GM06990 (cell line): ENCODE data around the gene SLC26A6.

Experiments used
- DNase-seq: peaks from one replicate; pipeline ENCODE4 v3.0.0-alpha.2; 2011; ENCODE audit not compliant: insufficient read length; ENCODE audit errors: extremely low read depth
- H3K27me3 ChIP-seq: replicated peaks from 2 replicates; pipeline ENCODE4 v1.6.0; 2011; ENCODE audit warnings: low read length; ENCODE audit not compliant: control insufficient read depth, insufficient read depth
- H3K36me3 ChIP-seq: 2 replicates; pipeline ENCODE4 v1.5.1; 2011; ENCODE audit warnings: low read length; ENCODE audit not compliant: control insufficient read depth, insufficient read depth
- H3K4me3 ChIP-seq: replicated peaks from 2 replicates; pipeline ENCODE4 v1.5.1; 2011; ENCODE audit warnings: low read depth, mild to moderate bottlenecking, control low read depth, low read length
- TF ChIP-seq, protein P1 (sequence below): IDR thresholded peaks from 2 replicates; pipeline ENCODE4 v1.5.1; 2011; ENCODE audit warnings: low read length, control low read depth, mild to moderate bottlenecking, inconsistent platforms; ENCODE audit not compliant: insufficient read depth, poor library complexity, severe bottlenecking

The SLC26A6 gene

GRCh38 chr3:48619541-48620524, 15.4 kb downstream of the SLC26A6 start:
- DNase-seq = no peak
- H3K27me3 ChIP-seq = no peaks in the 10 kb centered on the region
- no peak overlapping the region for H3K4me3 ChIP-seq
- H3K36me3 ChIP-seq = no peaks in the 10 kb centered on the region
- TF ChIP-seq, protein P1, sequence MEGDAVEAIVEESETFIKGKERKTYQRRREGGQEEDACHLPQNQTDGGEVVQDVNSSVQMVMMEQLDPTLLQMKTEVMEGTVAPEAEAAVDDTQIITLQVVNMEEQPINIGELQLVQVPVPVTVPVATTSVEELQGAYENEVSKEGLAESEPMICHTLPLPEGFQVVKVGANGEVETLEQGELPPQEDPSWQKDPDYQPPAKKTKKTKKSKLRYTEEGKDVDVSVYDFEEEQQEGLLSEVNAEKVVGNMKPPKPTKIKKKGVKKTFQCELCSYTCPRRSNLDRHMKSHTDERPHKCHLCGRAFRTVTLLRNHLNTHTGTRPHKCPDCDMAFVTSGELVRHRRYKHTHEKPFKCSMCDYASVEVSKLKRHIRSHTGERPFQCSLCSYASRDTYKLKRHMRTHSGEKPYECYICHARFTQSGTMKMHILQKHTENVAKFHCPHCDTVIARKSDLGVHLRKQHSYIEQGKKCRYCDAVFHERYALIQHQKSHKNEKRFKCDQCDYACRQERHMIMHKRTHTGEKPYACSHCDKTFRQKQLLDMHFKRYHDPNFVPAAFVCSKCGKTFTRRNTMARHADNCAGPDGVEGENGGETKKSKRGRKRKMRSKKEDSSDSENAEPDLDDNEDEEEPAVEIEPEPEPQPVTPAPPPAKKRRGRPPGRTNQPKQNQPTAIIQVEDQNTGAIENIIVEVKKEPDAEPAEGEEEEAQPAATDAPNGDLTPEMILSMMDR = no peak

DNA sequence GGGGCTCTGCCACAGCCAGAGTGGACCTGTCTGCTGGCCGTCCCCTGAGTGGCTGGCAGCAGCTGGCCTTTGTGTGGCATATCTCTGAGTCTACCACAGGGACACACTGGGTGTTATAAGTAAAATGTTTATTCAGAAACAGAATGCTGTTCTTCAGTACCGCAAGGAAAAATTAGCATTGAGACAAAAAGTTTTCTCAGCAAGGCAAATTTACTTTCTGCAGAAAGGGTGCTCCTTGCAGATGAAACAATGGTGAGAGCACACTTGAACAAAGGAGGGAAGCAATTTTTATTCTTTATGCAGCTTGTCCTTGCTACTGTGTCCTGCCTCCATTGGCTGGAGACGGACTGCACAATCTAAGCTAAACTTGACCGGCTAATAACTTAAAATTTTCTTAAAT, 17.7 kb downstream of the SLC26A6 start:
- TF ChIP-seq, protein P1 = no peak
- no peak overlapping the region for H3K4me3 ChIP-seq
- H3K36me3 ChIP-seq = no peaks in the 10 kb centered on the region
- no peak for DNase-seq
- no peaks in the 10 kb centered on the region for H3K27me3 ChIP-seq

- DNase-seq = no peak
- TF ChIP-seq, protein P1 = no peak
- Histone ChIP-seq H3K4me3 (no peak overlapping the region), H3K36me3 (no peaks in the 10 kb centered on the region), H3K27me3 (no peaks in the 10 kb centered on the region)
These were observed 21.2 kb downstream of the SLC26A6 start for GRCh38 chr3:48614044-48614443.

DNA sequence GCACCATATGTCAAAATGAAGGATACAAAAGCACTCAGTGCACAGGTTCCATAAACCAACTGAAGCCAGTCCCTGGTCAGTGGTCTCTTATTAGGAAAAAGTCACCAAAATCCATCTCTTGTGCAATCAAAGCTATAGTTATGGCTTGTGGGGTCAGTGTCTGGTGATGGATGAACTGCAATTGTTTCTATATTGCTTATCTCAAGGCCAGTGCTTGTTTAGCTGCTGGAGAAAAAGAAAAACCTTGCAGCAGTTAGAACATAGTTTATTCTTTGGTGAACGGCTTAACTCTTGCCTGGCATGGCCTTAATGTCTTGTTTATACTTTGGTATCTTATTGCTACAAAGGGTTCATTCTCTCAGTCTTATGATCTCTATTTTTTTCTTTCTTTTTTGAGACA, 23.0 kb downstream of the SLC26A6 start:
- TF ChIP-seq, protein P1 = no peak
- no peak for DNase-seq
- Histone ChIP-seq H3K36me3 (no peaks in the 10 kb centered on the region; the same call in 1 of the 2 replicates), H3K4me3 (no peak overlapping the region), H3K27me3 (no peaks in the 10 kb centered on the region)

- Histone ChIP-seq H3K36me3 (peaks cover 15% of the 10 kb centered on the region), H3K4me3 (peak within 1 kb of the TSS; percentile 83), H3K27me3 (no peaks in the 10 kb centered on the region)
- peak; percentile 97 for DNase-seq
- TF ChIP-seq, protein P1 = peak; percentile 70
These were observed 25.9 kb downstream of the SLC26A6 start, which contains the start of gene UQCRC1 for GRCh38 chr3:48609088-48610005. TSS of gene UQCRC1 (minus strand) at chr3:48609646. CDS start at chr3:48609620, 26 bp downstream.
